ENCODE data around the gene ABCG1. TPM values are rescaled to one million over a fixed set of nuclear protein-coding genes. Genes with fewer than 3 reads are reported as not detected.

The ABCG1 gene
- total RNA-seq, 1 experiment from 2014 or later, result 0.51 TPM

- no peak for DNase-seq (ENCODE audit: low read depth)
These were observed 27.0 kb upstream of the ABCG1 start for GRCh38 chr21:42191696-42192595.

- DNase-seq (ENCODE audit: low read depth), result peak; percentile 51
These were observed 25.7 kb upstream of the ABCG1 start for GRCh38 chr21:42193131-42193671.

- no peak for DNase-seq (ENCODE audit: low read depth)
These were observed 25.2 kb upstream of the ABCG1 start for GRCh38 chr21:42193721-42194120.

GRCh38 chr21:42194863-42195262, 24.1 kb upstream of the ABCG1 start:
- DNase-seq (ENCODE audit: low read depth), result no peak

- peak; percentile 51 for DNase-seq (ENCODE audit: low read depth)
These were observed 23.4 kb upstream of the ABCG1 start for GRCh38 chr21:42195378-42196031.

- peak; percentile 41 for DNase-seq (ENCODE audit: low read depth)
These were observed 19.7 kb upstream of the ABCG1 start for GRCh38 chr21:42198929-42199867.

- DNase-seq (ENCODE audit: low read depth), result no peak
These were observed 19.0 kb upstream of the ABCG1 start for GRCh38 chr21:42199868-42200463.

- DNase-seq (ENCODE audit: low read depth), result no peak
These were observed 17.9 kb upstream of the ABCG1 start for GRCh38 chr21:42200906-42201614.

GRCh38 chr21:42201615-42202161, 17.3 kb upstream of the ABCG1 start:
- DNase-seq (ENCODE audit: low read depth), result no peak

- no peak for DNase-seq (ENCODE audit: low read depth)
These were observed 16.6 kb upstream of the ABCG1 start for GRCh38 chr21:42202321-42202720.

- DNase-seq (ENCODE audit: low read depth), result no peak
These were observed 15.6 kb upstream of the ABCG1 start for GRCh38 chr21:42203321-42203720.

- DNase-seq (ENCODE audit: low read depth), result no peak
These were observed 15.0 kb upstream of the ABCG1 start for GRCh38 chr21:42203936-42204335.

GRCh38 chr21:42207426-42207825, 11.5 kb upstream of the ABCG1 start:
- DNase-seq (ENCODE audit: low read depth), result no peak

GRCh38 chr21:42208036-42208435, 10.9 kb upstream of the ABCG1 start:
- no peak for DNase-seq (ENCODE audit: low read depth)

- no peak for DNase-seq (ENCODE audit: low read depth)
These were observed 10.0 kb upstream of the ABCG1 start for GRCh38 chr21:42208801-42209490.

- peak; percentile 51 for DNase-seq (ENCODE audit: low read depth)
These were observed 9.0 kb upstream of the ABCG1 start for GRCh38 chr21:42209801-42210479.

GRCh38 chr21:42212266-42212665, 6.7 kb upstream of the ABCG1 start:
- no peak for DNase-seq (ENCODE audit: low read depth)

- no peak for DNase-seq (ENCODE audit: low read depth)
These were observed 5.7 kb upstream of the ABCG1 start for GRCh38 chr21:42213082-42213774.
